ENCODE measurements around the gene ATP6V0E2. TPM values are rescaled to one million over a fixed set of nuclear protein-coding genes. Genes with fewer than 3 reads are reported as not detected.

Gene ATP6V0E2
- polyA plus RNA-seq, 2 of the 4 experiments (the other 2 are of a cell fraction), result 17.3 to 44.9 TPM

GRCh38 chr7:149824301-149824741, 49.4 kb upstream of the ATP6V0E2 start (continued):
- no peak for TF ChIP-seq HMGXB4 (CRISPR knock-in tag; IDR thresholded peaks at IDR 0.05; ENCODE audit: borderline replicate concordance)
- no peak for TF ChIP-seq NR3C1 (IDR thresholded peaks at IDR 0.05)

GRCh38 chr7:149824748-149825566, 48.8 kb upstream of the ATP6V0E2 start:
- no peak for ATAC-seq
- TF ChIP-seq JUN (IDR thresholded peaks at IDR 0.05) (no peak), FOSB (CRISPR knock-in tag; IDR thresholded peaks at IDR 0.05) (no peak), CTCF (IDR thresholded peaks at IDR 0.05) (no peak), RCOR1 (IDR thresholded peaks at IDR 0.05; ENCODE audit: low read depth, low read length) (no peak)
- H3K4me3 ChIP-seq, result no peak overlapping the region
- DNase-seq (ENCODE audit: low read depth in 1 of 2, low spot score in 1 of 2), result no peak
- ChIA-PET POLR2A (no interaction called here), CTCF (interaction anchor here (0.7 to 5.3 kb wide), 4 partner anchors 9 to 990 kb away, joined by 3 to 24 read pairs (median 3); no protein-coding TSS in a partner anchor)
- WGBS (ENCODE audit: missing lambda C conversion rate), result 88% methylated on average over 15 of the region's 19 CpGs
- FAIRE-seq, result no peak
- H3K27ac ChIP-seq, result no peak overlapping the region
- H3K9me3 ChIP-seq, result no peaks in the 10 kb centered on the region
- H3K4me1 ChIP-seq, result no peaks in the 10 kb centered on the region
- H3K4me2 ChIP-seq, result no peak overlapping the region

GRCh38 chr7:149825567-149826343, 48.0 kb upstream of the ATP6V0E2 start:
- Histone ChIP-seq H3K4me3 (no peak overlapping the region), H3K4me1 (no peaks in the 10 kb centered on the region), H3K9me3 (no peaks in the 10 kb centered on the region), H3K27ac (no peak overlapping the region), H3K4me2 (no peak overlapping the region)
- TF ChIP-seq PHF8 (IDR thresholded peaks at IDR 0.05; ENCODE audit: borderline replicate concordance, low read depth) (no peak), CTCF (IDR thresholded peaks at IDR 0.05) (no peak), HOXB5 (CRISPR knock-in tag; IDR thresholded peaks at IDR 0.05) (no peak), SREBF2 (IDR thresholded peaks at IDR 0.05) (no peak)
- DNase-seq (ENCODE audit: low read depth in 1 of 2, low spot score in 1 of 2) (no peak), FAIRE-seq (no peak), ATAC-seq (no peak)
- CTCF ChIA-PET, result interaction anchor here (0.6 to 5.3 kb wide), 5 partner anchors 8 to 990 kb away, joined by 3 to 24 read pairs (median 3); partner anchors contain the start of gene ZNF862
- POLR2A ChIA-PET, result no interaction called here
- 81% methylated on average over 11 of the region's 19 CpGs for WGBS (ENCODE audit: missing lambda C conversion rate)
